Endometrial microvascular endothelial cells (primary cell): ENCODE results near the gene VPS36. TPM values are rescaled to one million over a fixed set of nuclear protein-coding genes. Genes with fewer than 3 reads are reported as not detected.
"Not testable (repeated sequence)": the region's sequence is repeated elsewhere in the genome, so short reads cannot be mapped to it uniquely, and the experiment has no call there.

Experiments used
- in situ Hi-C: cut with HindIII; loops from 2 replicates; pipeline ENCODE4 v1.10.0; 2017; ENCODE audit warnings: low sequenced_read_pairs, low pct_unique_long_range_greater_than_20kb; ENCODE audit errors: inconsistent ontology term
- total RNA-seq: library from RNA; depleted of rRNA; stranded (reverse); fragments of >200 nt; gene quantifications from one replicate; pipeline ENCODE4 v1.2.3, GENCODE V29; 2015; ENCODE audit errors: inconsistent ontology term

The VPS36 gene
- total RNA-seq, 1 donor from 2014 or later: 43.4 TPM

- in situ Hi-C loops: no loop called here
Measured at GRCh38 chr13:52393572-52394357, 56.7 kb downstream of the VPS36 start.

GRCh38 chr13:52387721-52388120 lies 62.7 kb downstream of the VPS36 start:
- in situ Hi-C loops: no loop called here

GRCh38 chr13:52385870-52386269 lies 64.6 kb downstream of the VPS36 start:
- in situ Hi-C loops: no loop called here

GRCh38 chr13:52383366-52383765 lies 67.1 kb downstream of the VPS36 start:
- in situ Hi-C loops: no loop called here

- in situ Hi-C loops: no loop called here
Measured at GRCh38 chr13:52378312-52378711, 72.1 kb downstream of the VPS36 start.

- in situ Hi-C loops: no loop called here
Measured at GRCh38 chr13:52377898-52378297, 72.5 kb downstream of the VPS36 start.

GRCh38 chr13:52374873-52375411 lies 75.5 kb downstream of the VPS36 start:
- in situ Hi-C loops: no loop called here

- in situ Hi-C loops: no loop called here
Measured at GRCh38 chr13:52374389-52374788, 76.0 kb downstream of the VPS36 start.

- in situ Hi-C loops: not testable (repeated sequence)
Measured at GRCh38 chr13:52373277-52373676, 77.2 kb downstream of the VPS36 start.

GRCh38 chr13:52371736-52372247 lies 78.6 kb downstream of the VPS36 start:
- in situ Hi-C loops: no loop called here

- in situ Hi-C loops: no loop called here
Measured at GRCh38 chr13:52366291-52366690, 84.1 kb downstream of the VPS36 start.

Other genes starting within 250 kb of the VPS36 start
- 33.2 TPM for gene THSD1, start 44.5 kb downstream of the VPS36 start, total RNA-seq
- gene CKAP2, start 4.8 kb upstream of the VPS36 start, total RNA-seq: 48.6 TPM
- 1.1 TPM for gene HNRNPA1L2, start 191.8 kb upstream of the VPS36 start, total RNA-seq
- 47.0 TPM for gene SUGT1, start 202.2 kb upstream of the VPS36 start, total RNA-seq